ENCODE measurements around the gene CCP110. TPM values are rescaled to one million over a fixed set of nuclear protein-coding genes. Genes with fewer than 3 reads are reported as not detected.

Gene CCP110
- total and polyA plus RNA-seq, 2 of the 13 experiments (the other 11 are each of a cell fraction or from before 2014, with no cell fraction given), result 10.0 to 11.1 TPM

- TF ChIP-seq MTA1 (CRISPR knock-in tag; IDR thresholded peaks at IDR 0.05; ENCODE audit: borderline replicate concordance) (no peak), IKZF5 (CRISPR knock-in tag; IDR thresholded peaks at IDR 0.05) (no peak), ZNF3 (CRISPR knock-in tag; IDR thresholded peaks at IDR 0.05) (no peak), GMEB2 (CRISPR knock-in tag; IDR thresholded peaks at IDR 0.05; ENCODE audit: low read depth) (no peak), SOX6 (IDR thresholded peaks at IDR 0.05) (no peak), SOX6 (CRISPR knock-in tag; IDR thresholded peaks at IDR 0.05) (0 out of 2 replicates have a peak, but pooled peaks have one; percentile 22), HDAC6 (IDR thresholded peaks at IDR 0.05; ENCODE audit: low read depth, low read length) (no peak), MTF1 (CRISPR knock-in tag; IDR thresholded peaks at IDR 0.05) (no peak), UBTF (CRISPR knock-in tag; IDR thresholded peaks at IDR 0.05) (no peak), ZC3H13 (CRISPR knock-in tag; IDR thresholded peaks at IDR 0.05) (no peak), ZSCAN31 (CRISPR knock-in tag; IDR thresholded peaks at IDR 0.05; ENCODE audit: low read depth) (no peak), ISL2 (CRISPR knock-in tag; IDR thresholded peaks at IDR 0.05) (no peak), ZNF101 (CRISPR knock-in tag; IDR thresholded peaks at IDR 0.05; ENCODE audit: borderline replicate concordance, low read depth) (no peak), CBFB (CRISPR knock-in tag; IDR thresholded peaks at IDR 0.05) (no peak), ZIK1 (CRISPR knock-in tag; IDR thresholded peaks at IDR 0.05; ENCODE audit: borderline replicate concordance, low read depth) (no peak)
- TF ChIP-seq, protein P1, sequence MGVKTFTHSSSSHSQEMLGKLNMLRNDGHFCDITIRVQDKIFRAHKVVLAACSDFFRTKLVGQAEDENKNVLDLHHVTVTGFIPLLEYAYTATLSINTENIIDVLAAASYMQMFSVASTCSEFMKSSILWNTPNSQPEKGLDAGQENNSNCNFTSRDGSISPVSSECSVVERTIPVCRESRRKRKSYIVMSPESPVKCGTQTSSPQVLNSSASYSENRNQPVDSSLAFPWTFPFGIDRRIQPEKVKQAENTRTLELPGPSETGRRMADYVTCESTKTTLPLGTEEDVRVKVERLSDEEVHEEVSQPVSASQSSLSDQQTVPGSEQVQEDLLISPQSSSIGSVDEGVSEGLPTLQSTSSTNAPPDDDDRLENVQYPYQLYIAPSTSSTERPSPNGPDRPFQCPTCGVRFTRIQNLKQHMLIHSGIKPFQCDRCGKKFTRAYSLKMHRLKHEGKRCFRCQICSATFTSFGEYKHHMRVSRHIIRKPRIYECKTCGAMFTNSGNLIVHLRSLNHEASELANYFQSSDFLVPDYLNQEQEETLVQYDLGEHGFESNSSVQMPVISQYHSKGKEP (CRISPR knock-in tag; IDR thresholded peaks at IDR 0.05), result no peak
- TF ChIP-seq, protein P2, sequence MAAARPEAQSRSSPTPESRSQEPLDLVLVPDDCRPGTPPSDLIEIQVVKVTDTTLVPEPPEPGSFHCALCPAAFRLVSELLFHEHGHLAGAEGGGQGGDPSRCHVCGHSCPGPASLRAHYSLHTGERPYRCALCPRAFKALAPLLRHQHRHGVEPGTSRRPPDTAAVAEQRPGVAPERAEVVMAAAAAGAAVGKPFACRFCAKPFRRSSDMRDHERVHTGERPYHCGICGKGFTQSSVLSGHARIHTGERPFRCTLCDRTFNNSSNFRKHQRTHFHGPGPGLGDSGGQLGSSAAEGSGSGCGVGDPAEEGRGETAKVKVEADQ (CRISPR knock-in tag; IDR thresholded peaks at IDR 0.05; ENCODE audit: borderline replicate concordance), result no peak
Measured at GRCh38 chr16:19601083-19601976, 77.6 kb downstream of the CCP110 start (continued).
